ENCODE data around the gene SNCB.

GRCh38 chr5:176670449-176670848 lies 40.1 kb upstream of the SNCB start:
- TF ChIP-seq, protein P1, sequence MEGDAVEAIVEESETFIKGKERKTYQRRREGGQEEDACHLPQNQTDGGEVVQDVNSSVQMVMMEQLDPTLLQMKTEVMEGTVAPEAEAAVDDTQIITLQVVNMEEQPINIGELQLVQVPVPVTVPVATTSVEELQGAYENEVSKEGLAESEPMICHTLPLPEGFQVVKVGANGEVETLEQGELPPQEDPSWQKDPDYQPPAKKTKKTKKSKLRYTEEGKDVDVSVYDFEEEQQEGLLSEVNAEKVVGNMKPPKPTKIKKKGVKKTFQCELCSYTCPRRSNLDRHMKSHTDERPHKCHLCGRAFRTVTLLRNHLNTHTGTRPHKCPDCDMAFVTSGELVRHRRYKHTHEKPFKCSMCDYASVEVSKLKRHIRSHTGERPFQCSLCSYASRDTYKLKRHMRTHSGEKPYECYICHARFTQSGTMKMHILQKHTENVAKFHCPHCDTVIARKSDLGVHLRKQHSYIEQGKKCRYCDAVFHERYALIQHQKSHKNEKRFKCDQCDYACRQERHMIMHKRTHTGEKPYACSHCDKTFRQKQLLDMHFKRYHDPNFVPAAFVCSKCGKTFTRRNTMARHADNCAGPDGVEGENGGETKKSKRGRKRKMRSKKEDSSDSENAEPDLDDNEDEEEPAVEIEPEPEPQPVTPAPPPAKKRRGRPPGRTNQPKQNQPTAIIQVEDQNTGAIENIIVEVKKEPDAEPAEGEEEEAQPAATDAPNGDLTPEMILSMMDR (conservative IDR thresholded peaks at IDR 0.05 in 1 of 2, IDR thresholded peaks at IDR 0.05 in 1 of 2; ENCODE audit: extremely low read depth in 1 of 2, insufficient read depth in 1 of 2, low read depth in 1 of 2, low read length in 2 of 2): no peak
- TF ChIP-seq EZH2 (IDR thresholded peaks at IDR 0.05; ENCODE audit: borderline replicate concordance, low read length): no peak
